HepG2 (cell line): ENCODE data around the gene USH2A. TPM values are rescaled to one million over a fixed set of nuclear protein-coding genes. Genes with fewer than 3 reads are reported as not detected.

Experiments used
- ATAC-seq: fragments of 200-7000 bp; cut with Tn5 transposase; 3 replicates; pipeline ENCODE4 v1.9.1; 2020; ENCODE audit warnings: mild to moderate bottlenecking, moderate library complexity
- BruUV-seq: library from RNA; stranded (reverse); fragments of 400-500 nt; replicated peaks from 2 replicates; lab custom pipeline; 2021; lab: Mats Ljungman, UMichigan
- CTCF ChIA-PET: fragments of 300-600 bp; formaldehyde crosslinking; extraction: SDS; loops from one replicate; lab custom pipeline; 2021; ENCODE audit warnings: low total read pairs, inconsistent platforms, low intra/inter-chr PET ratio; lab: Yijun Ruan, JAX
- POLR2A ChIA-PET: fragments of 350-600 bp; sonication (Branson Sonifier 250); formaldehyde crosslinking; loops from one replicate; lab custom pipeline; 2020; ENCODE audit warnings: antibody characterized with exemption, inconsistent platforms; lab: Yijun Ruan, JAX
- DNase-seq: peaks from one replicate; pipeline ENCODE4 v3.0.0-alpha.2; 2015; ENCODE audit warnings: low spot score
- FAIRE-seq: peaks from 3 replicates; lab custom pipeline; 2011; peaks lifted over from hg19 to GRCh38; lab: Jason Lieb, UNC
- H2AFZ ChIP-seq: one replicate; pipeline ENCODE4 v1.6.1; 2011; ENCODE audit warnings: low read length, inconsistent platforms
- H3K27ac ChIP-seq: fragments of 300-600 bp; 3 replicates; pipeline ENCODE4 v1.8.0; 2011; ENCODE audit warnings: mixed run types, mild to moderate bottlenecking, mixed read lengths, low read length, inconsistent platforms; ENCODE audit not compliant: insufficient read depth; ENCODE audit errors: extremely low read length
- H3K27me3 ChIP-seq, 2 experiments: fragments of 200-600 bp in 1 of 2; 2 replicates in 1 of 2; 3 replicates in 1 of 2; pipeline versions ENCODE4 v1.6.0 to v1.8.0; 2011; ENCODE audit warnings: low read length in 2 of 2, mild to moderate bottlenecking in 2 of 2, moderate library complexity in 2 of 2, inconsistent platforms in 1 of 2; ENCODE audit not compliant: insufficient read depth in 2 of 2, control insufficient read depth in 1 of 2
- H3K36me3 ChIP-seq, 2 experiments: fragments of 200-600 bp in 1 of 2; replicated peaks in 1 of 2; 2 replicates in 1 of 2; 3 replicates in 1 of 2; pipeline versions ENCODE4 v1.5.1 to v1.8.0; 2011; ENCODE audit warnings: low read length in 2 of 2, inconsistent platforms in 1 of 2; ENCODE audit not compliant: insufficient read depth in 2 of 2, control insufficient read depth in 1 of 2
- H3K4me1 ChIP-seq: 2 replicates; pipeline ENCODE4 v1.5.1; 2012; ENCODE audit warnings: low read length, inconsistent platforms; ENCODE audit not compliant: insufficient read depth
- H3K4me2 ChIP-seq: 2 replicates; pipeline ENCODE4 v1.6.0; 2011; ENCODE audit warnings: low read depth, low read length, inconsistent platforms
- H3K4me3 ChIP-seq, 3 experiments: fragments of 200-600 bp in 1 of 3; sonication (generic), shearing (Covaris generic) in 1 of 3; replicated peaks in 1 of 3; 2 replicates each; pipeline ENCODE4 v1.5.1; 2011 to 2016; ENCODE audit warnings: low read length in 3 of 3, inconsistent platforms in 2 of 3, low read depth in 2 of 3, mild to moderate bottlenecking in 2 of 3, control low read depth in 1 of 3, mixed read lengths in 1 of 3; ENCODE audit not compliant: insufficient read depth in 1 of 3
- H3K79me2 ChIP-seq: one replicate; pipeline ENCODE4 v1.6.1; 2011; ENCODE audit warnings: low read length, inconsistent platforms; ENCODE audit not compliant: insufficient read depth
- H3K9ac ChIP-seq: 2 replicates; pipeline ENCODE4 v1.6.0; 2011; ENCODE audit warnings: mild to moderate bottlenecking, low read depth, low read length, inconsistent platforms; ENCODE audit not compliant: insufficient read depth
- H3K9me3 ChIP-seq: 2 replicates; pipeline ENCODE4 v1.5.1; 2012; ENCODE audit warnings: mild to moderate bottlenecking, low read length
- H4K20me1 ChIP-seq: 2 replicates; pipeline ENCODE4 v1.6.0; 2011; ENCODE audit warnings: inconsistent platforms, mild to moderate bottlenecking, low read length, moderate library complexity; ENCODE audit not compliant: insufficient read depth
- BCL6 ChIP-seq: IDR thresholded peaks from 2 replicates; pipeline ENCODE4 v1.6.1; 2016; ENCODE audit warnings: missing genetic modification reagents, missing compliant biosample characterization
- KAT8 ChIP-seq: IDR thresholded peaks from 2 replicates; pipeline ENCODE4 v1.6.1; 2016; ENCODE audit warnings: missing genetic modification reagents, missing compliant biosample characterization
- KMT2A ChIP-seq: sonication (generic); formaldehyde crosslinking; IDR thresholded peaks from 2 replicates; pipeline ENCODE4 v1.4.0; 2020; ENCODE audit warnings: missing genetic modification reagents
- NFKBIZ ChIP-seq: IDR thresholded peaks from 2 replicates; pipeline ENCODE4 v1.6.1; 2018; ENCODE audit warnings: missing genetic modification reagents, missing compliant biosample characterization
- YY1 ChIP-seq: IDR thresholded peaks from 2 replicates; pipeline ENCODE4 v1.6.1; 2011; ENCODE audit warnings: low read length, low read depth, moderate library complexity, mild to moderate bottlenecking; ENCODE audit not compliant: insufficient read depth, insufficient replicate concordance
- ZNF235 ChIP-seq: sonication (generic); formaldehyde crosslinking; IDR thresholded peaks from 2 replicates; pipeline ENCODE4 v1.8.1; 2023; ENCODE audit warnings: mild to moderate bottlenecking, missing genetic modification reagents, borderline replicate concordance
- ZNF451 ChIP-seq: sonication (generic); formaldehyde crosslinking; IDR thresholded peaks from 2 replicates; pipeline ENCODE4 v1.5.0; 2020; ENCODE audit warnings: mild to moderate bottlenecking, missing genetic modification reagents
- ZNF616 ChIP-seq: sonication (generic); formaldehyde crosslinking; IDR thresholded peaks from 2 replicates; pipeline ENCODE4 v1.5.0; 2020; ENCODE audit warnings: low read depth, mild to moderate bottlenecking, missing genetic modification reagents
- ZNF672 ChIP-seq: sonication (generic); formaldehyde crosslinking; IDR thresholded peaks from 2 replicates; pipeline ENCODE4 v1.8.1; 2022; ENCODE audit warnings: missing genetic modification reagents
- ZNF724P ChIP-seq: sonication (generic); formaldehyde crosslinking; IDR thresholded peaks from 2 replicates; pipeline ENCODE4 v1.8.0; 2022; ENCODE audit warnings: missing genetic modification reagents, borderline replicate concordance
- WGBS: methylation state at CpG from one replicate; pipeline ENCODE4 v1.1.6; 2017; ENCODE audit warnings: low lambda C conversion rate; 5-methylcytosine and 5-hydroxymethylcytosine counted together
- in situ Hi-C: cut with HindIII; loops from 2 replicates; pipeline ENCODE4 v1.10.0; 2017; ENCODE audit warnings: low pct_unique_long_range_greater_than_20kb; ENCODE audit not compliant: extremely low pct_ligation_motif_present
- intact Hi-C: fragments of 100-400 bp; cut with micrococcal nuclease; formaldehyde crosslinking; loops from one replicate; pipeline ENCODE4 v1.10.0; 2022; ENCODE audit not compliant: unreplicated experiment
- polyA plus RNA-seq, 8 experiments: library from polyadenylated mRNA; depleted of rRNA in 3 of 8; stranded (reverse) in 7 of 8; unstranded in 1 of 8; fragments of >200 nt; fragmentation: Illumina TruSeq in 4 of 8; extraction: Trizol in 4 of 8; gene quantifications; 2 replicates each; pipeline versions ENCODE4 v1.2.1 to v1.2.3, GENCODE V29; 2011 to 2016; ENCODE audit warnings: low read depth in 4 of 8, missing spikeins in 1 of 8, mixed read lengths in 1 of 8; ENCODE audit not compliant: insufficient read depth in 1 of 8
- total RNA-seq, 5 experiments: library from RNA; depleted of rRNA; stranded (reverse); fragments of >200 nt; fragmentation: Illumina TruSeq; extraction: Trizol; gene quantifications; 2 replicates each; pipeline ENCODE4 v1.2.3, GENCODE V29; 2016; ENCODE audit warnings: low read depth in 1 of 5
- TF ChIP-seq, protein P1 (sequence below): sonication (generic); formaldehyde crosslinking; IDR thresholded peaks from 2 replicates; pipeline ENCODE4 v1.5.0; 2020; ENCODE audit warnings: missing genetic modification reagents
- TF ChIP-seq, protein P2 (sequence below): sonication (generic); formaldehyde crosslinking; IDR thresholded peaks from 2 replicates; pipeline ENCODE4 v1.4.0; 2020; ENCODE audit warnings: missing genetic modification reagents
- TF ChIP-seq, protein P3 (sequence below): sonication (generic); formaldehyde crosslinking; IDR thresholded peaks from 2 replicates; pipeline ENCODE4 v1.8.0; 2022; ENCODE audit warnings: low read depth, missing genetic modification reagents
- TF ChIP-seq, protein P4 (sequence below): sonication (generic); formaldehyde crosslinking; IDR thresholded peaks from 2 replicates; pipeline ENCODE4 v1.5.1; 2020; ENCODE audit warnings: mild to moderate bottlenecking, missing genetic modification reagents, borderline replicate concordance
- TF ChIP-seq, protein P5 (sequence below): sonication (generic); formaldehyde crosslinking; IDR thresholded peaks from 2 replicates; pipeline ENCODE4 v1.4.0; 2020; ENCODE audit warnings: mild to moderate bottlenecking, missing genetic modification reagents

The USH2A gene
- total and polyA plus RNA-seq, 2 of the 13 experiments (the other 11 are each of a cell fraction or from before 2014, with no cell fraction given): 0.02 TPM; not detected in 1

DNA sequence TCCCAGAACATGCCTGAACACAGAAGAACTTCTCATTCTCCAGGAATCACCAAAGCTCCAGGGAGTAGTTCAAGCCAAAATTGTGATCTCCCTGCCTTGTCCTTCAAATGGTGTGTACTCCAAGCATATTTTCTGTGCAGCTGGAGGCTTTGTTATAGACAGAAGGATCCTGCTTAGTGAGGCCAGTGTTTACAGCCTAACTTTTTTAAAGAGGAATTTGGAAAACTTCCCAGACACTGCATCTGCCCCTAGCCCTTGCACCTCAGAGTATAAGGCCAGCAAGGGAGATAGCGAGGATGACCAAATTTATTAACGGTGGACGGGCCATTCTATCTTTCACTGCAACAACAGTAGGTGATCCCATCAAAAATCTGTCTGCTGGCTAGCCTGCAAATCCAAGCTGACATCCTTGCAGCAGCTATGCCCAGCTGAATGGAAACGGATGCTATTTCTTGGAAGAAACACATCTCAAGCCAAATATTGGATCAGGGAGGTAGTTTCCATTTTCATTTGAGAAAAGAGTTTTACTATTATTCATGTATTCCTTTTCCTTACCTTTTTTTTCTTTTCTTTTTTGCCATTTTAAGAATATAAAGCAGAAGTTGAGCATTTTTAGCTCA lies 249.8 kb downstream of the USH2A start:
- POLR2A ChIA-PET: no interaction called here
- H3K9me3 ChIP-seq: no peaks in the 10 kb centered on the region
- no peak overlapping the region for H3K4me3 ChIP-seq
- no peak overlapping the region for H2AFZ ChIP-seq
- in situ Hi-C loops (no loop called here), intact Hi-C loops (no loop called here)
- no peak overlapping the region for H3K4me2 ChIP-seq
- no peak overlapping the region for H3K9ac ChIP-seq
- no peak overlapping the region for H3K27ac ChIP-seq
- DNase-seq (no peak), FAIRE-seq (no peak), ATAC-seq (no peak)
- no peaks in the 10 kb centered on the region for H3K27me3 ChIP-seq
- H4K20me1 ChIP-seq: no peaks in the 10 kb centered on the region
- 13% methylated on average over 4 of the region's 4 CpGs for WGBS
- H3K36me3 ChIP-seq: no peaks in the 10 kb centered on the region
- H3K79me2 ChIP-seq: no peaks in the 10 kb centered on the region
- H3K4me1 ChIP-seq: no peaks in the 10 kb centered on the region
- no TSS peak for BruUV-seq
- CTCF ChIA-PET: no interaction called here
- TF ChIP-seq KMT2A (CRISPR knock-in tag): no peak
- TF ChIP-seq ZNF235 (CRISPR knock-in tag): no peak
- TF ChIP-seq, protein P1, sequence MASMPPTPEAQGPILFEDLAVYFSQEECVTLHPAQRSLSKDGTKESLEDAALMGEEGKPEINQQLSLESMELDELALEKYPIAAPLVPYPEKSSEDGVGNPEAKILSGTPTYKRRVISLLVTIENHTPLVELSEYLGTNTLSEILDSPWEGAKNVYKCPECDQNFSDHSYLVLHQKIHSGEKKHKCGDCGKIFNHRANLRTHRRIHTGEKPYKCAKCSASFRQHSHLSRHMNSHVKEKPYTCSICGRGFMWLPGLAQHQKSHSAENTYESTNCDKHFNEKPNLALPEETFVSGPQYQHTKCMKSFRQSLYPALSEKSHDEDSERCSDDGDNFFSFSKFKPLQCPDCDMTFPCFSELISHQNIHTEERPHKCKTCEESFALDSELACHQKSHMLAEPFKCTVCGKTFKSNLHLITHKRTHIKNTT: no peak
- no peak for TF ChIP-seq YY1
- TF ChIP-seq, protein P2, sequence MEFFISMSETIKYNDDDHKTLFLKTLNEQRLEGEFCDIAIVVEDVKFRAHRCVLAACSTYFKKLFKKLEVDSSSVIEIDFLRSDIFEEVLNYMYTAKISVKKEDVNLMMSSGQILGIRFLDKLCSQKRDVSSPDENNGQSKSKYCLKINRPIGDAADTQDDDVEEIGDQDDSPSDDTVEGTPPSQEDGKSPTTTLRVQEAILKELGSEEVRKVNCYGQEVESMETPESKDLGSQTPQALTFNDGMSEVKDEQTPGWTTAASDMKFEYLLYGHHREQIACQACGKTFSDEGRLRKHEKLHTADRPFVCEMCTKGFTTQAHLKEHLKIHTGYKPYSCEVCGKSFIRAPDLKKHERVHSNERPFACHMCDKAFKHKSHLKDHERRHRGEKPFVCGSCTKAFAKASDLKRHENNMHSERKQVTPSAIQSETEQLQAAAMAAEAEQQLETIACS: no peak
- no peak for TF ChIP-seq ZNF616 (CRISPR knock-in tag)
- TF ChIP-seq BCL6: no peak
- TF ChIP-seq, protein P3, sequence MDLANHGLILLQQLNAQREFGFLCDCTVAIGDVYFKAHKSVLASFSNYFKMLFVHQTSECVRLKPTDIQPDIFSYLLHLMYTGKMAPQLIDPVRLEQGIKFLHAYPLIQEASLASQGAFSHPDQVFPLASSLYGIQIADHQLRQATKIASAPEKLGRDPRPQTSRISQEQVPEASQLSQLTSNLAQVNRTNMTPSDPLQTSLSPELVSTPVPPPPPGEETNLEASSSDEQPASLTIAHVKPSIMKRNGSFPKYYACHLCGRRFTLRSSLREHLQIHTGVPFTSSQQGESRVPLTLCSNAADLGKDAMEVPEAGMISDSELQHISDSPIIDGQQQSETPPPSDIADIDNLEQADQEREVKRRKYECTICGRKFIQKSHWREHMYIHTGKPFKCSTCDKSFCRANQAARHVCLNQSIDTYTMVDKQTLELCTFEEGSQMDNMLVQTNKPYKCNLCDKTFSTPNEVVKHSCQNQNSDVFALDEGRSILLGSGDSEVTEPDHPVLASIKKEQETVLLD: no peak
- no peak for TF ChIP-seq NFKBIZ (CRISPR knock-in tag)
- TF ChIP-seq, protein P4, sequence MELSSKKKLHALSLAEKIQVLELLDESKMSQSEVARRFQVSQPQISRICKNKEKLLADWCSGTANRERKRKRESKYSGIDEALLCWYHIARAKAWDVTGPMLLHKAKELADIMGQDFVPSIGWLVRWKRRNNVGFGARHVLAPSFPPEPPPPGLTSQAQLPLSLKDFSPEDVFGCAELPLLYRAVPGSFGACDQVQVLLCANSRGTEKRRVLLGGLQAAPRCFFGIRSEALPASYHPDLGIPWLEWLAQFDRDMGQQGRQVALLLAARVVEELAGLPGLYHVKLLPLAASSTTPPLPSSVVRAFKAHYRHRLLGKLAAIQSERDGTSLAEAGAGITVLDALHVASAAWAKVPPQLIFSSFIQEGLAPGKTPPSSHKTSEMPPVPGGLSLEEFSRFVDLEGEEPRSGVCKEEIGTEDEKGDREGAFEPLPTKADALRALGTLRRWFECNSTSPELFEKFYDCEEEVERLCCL (CRISPR knock-in tag): no peak
- no peak for TF ChIP-seq ZNF672 (CRISPR knock-in tag)
- TF ChIP-seq, protein P5, sequence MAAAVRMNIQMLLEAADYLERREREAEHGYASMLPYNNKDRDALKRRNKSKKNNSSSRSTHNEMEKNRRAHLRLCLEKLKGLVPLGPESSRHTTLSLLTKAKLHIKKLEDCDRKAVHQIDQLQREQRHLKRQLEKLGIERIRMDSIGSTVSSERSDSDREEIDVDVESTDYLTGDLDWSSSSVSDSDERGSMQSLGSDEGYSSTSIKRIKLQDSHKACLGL (CRISPR knock-in tag): no peak
- no peak for TF ChIP-seq ZNF451 (CRISPR knock-in tag)
- no peak for TF ChIP-seq ZNF724P (CRISPR knock-in tag)
- TF ChIP-seq KAT8: no peak
